Esophagus (tissue), 2 donors: ENCODE measurements around the gene KDM4C. TPM values are rescaled to one million over a fixed set of nuclear protein-coding genes. Genes with fewer than 3 reads are reported as not detected.

Source experiments
- H3K27ac ChIP-seq, 2 donors: one replicate each; pipeline ENCODE4 v1.5.1; 2013; ENCODE audit warnings: low read depth in 2 of 2, mild to moderate bottlenecking in 2 of 2, inconsistent platforms in 1 of 2, low read length in 1 of 2, moderate library complexity in 1 of 2
- H3K27me3 ChIP-seq, 2 donors: one replicate each; pipeline ENCODE4 v1.6.1; 2013; ENCODE audit warnings: low read length in 2 of 2, control low read depth in 1 of 2, mild to moderate bottlenecking in 1 of 2; ENCODE audit not compliant: insufficient read depth in 2 of 2, control insufficient read depth in 1 of 2
- H3K36me3 ChIP-seq, 2 donors: one replicate each; pipeline ENCODE4 v1.6.1; 2013; ENCODE audit warnings: low read length in 1 of 2; ENCODE audit not compliant: control insufficient read depth in 2 of 2, insufficient read depth in 2 of 2
- H3K4me1 ChIP-seq, 2 donors: one replicate each; pipeline ENCODE4 v1.6.1; 2013; ENCODE audit warnings: low read length in 1 of 2; ENCODE audit not compliant: control insufficient read depth in 2 of 2, insufficient read depth in 2 of 2
- H3K4me3 ChIP-seq, 2 donors: one replicate each; pipeline ENCODE4 v1.5.1; 2013; ENCODE audit warnings: low read length in 2 of 2, mild to moderate bottlenecking in 2 of 2, low read depth in 1 of 2, moderate library complexity in 1 of 2
- H3K9me3 ChIP-seq, 2 donors: one replicate each; pipeline ENCODE4 v1.6.1; 2013; ENCODE audit warnings: mild to moderate bottlenecking in 2 of 2, low read depth in 1 of 2, low read length in 1 of 2, moderate library complexity in 1 of 2; ENCODE audit not compliant: control insufficient read depth in 2 of 2, insufficient read depth in 1 of 2
- WGBS, 2 donors: extraction: QIAGEN DNeasy Blood & Tissue Kit; methylation state at CpG; one replicate each; pipeline ENCODE4 v1.1.7; 2013; 5-methylcytosine and 5-hydroxymethylcytosine counted together
- polyA plus RNA-seq, 2 donors: library from polyadenylated mRNA; stranded (reverse); fragments of 200-250 nt; gene quantifications; one replicate each; pipeline ENCODE4 v1.2.3, GENCODE V29; 2013
- donor health status: healthy with polysubstance abuse.
- donor health status: Bipolar disorder and iron deficiency.

The KDM4C gene
- polyA plus RNA-seq, 2 donors: 5.9 to 8.0 TPM

GRCh38 chr9:6869081-6869948 is 111.5 kb downstream of the KDM4C start:
- WGBS, 2 donors: 91% methylated on average over 5 of the region's 5 CpGs
- Histone ChIP-seq H3K4me1 (peaks cover 3 to 5% of the 10 kb centered on the region in 2 donors), H3K9me3 (no peaks in the 10 kb centered on the region)

DNA sequence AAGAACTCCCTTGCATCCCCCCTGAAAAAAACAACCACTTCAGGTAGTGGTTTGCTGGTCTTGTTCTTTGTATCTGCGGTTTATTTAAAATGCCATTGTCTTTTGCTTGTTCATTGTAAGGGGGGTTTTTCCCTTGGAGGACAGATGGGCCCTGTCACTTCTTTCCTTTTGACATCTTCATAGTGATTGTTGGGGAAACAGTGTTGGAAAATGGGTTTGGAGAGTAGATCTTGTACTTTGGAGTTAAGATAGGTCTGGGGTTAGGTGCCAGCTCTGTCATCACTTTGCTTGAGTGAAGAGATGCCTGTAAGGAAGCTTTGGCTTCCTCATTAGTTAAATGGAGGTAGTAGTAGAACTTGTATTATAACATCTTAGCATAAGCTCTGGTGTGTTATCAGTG is 112.4 kb downstream of the KDM4C start:
- peaks cover 0 to 2% of the 10 kb centered on the region in 2 donors for H3K36me3 ChIP-seq
- H3K9me3 ChIP-seq: no peaks in the 10 kb centered on the region
- WGBS, 2 donors: 97 to 99% methylated on average over 1 of the region's 1 CpG
- H3K4me3 ChIP-seq: no peak overlapping the region
- H3K27me3 ChIP-seq: no peaks in the 10 kb centered on the region
- H3K4me1 ChIP-seq: peaks cover 3 to 5% of the 10 kb centered on the region in 2 donors
- no peak overlapping the region for H3K27ac ChIP-seq

More at GRCh38 chr9:6869081-6869948, 111.5 kb downstream of the KDM4C start:
- no peaks in the 10 kb centered on the region for H3K27me3 ChIP-seq
- peaks cover 0 to 2% of the 10 kb centered on the region in 2 donors for H3K36me3 ChIP-seq
- H3K4me3 ChIP-seq: no peak overlapping the region
- H3K27ac ChIP-seq: no peak overlapping the region

DNA sequence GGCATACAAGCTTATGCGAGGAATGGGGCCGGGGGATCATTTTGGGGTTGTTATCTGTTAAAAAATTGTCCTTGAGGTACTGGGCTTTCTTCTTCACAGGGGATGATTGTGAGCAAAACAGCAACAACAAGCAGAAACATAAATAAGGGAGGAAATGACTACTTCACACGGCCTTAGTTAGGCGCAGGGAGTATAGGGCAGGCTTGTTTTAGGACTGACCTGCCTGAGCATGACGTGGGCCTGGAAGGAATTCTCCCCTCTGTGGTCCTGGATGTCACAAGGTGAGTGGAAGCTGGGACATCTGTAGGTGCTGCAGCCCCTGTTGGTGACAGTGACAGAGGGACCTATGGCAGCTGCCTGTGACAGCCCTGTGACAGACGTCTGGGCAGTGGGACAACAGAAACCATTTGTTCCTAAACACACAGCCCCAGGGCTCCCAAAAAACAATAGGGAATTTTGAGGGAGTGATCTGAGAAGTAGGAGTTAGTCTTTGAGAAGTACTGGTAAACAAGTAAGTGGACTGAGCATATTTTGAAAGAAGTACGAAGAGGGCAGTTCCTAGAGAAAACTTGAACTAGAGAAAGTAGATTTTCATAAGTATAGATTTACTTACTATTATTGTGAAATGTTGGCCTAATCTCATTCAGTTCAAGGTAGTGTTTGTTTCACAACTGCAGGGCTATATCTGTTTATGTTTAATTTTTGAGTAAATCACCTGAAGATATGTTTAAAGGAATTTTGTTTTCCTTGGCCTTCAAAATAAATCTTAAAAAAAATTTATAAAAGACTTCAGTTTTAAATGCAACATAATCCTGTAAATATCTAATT is 113.1 kb downstream of the KDM4C start:
- H3K27ac ChIP-seq: no peak overlapping the region

DNA sequence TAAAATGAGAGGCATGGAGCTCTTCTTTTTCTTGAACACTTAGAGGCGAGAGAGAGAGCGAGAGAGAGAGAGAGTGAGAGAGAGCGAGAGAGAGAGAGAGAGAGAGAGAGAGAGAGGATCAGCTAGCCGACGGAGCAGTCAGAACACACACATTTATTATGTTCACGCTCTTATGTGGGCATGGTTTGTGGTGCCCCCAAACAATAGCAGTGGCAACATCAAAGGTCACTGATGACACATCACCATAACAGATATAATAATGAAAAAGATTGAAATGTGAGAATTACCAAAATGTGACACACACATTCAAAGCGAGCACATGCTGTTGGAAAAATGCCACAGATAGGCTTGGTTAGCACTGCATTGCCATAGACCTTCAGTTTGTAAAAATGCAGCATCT is 116.1 kb downstream of the KDM4C start:
- 66 to 78% methylated on average over 7 of the region's 7 CpGs for WGBS, 2 donors
- Histone ChIP-seq H3K36me3 (peaks cover 0 to 2% of the 10 kb centered on the region in 2 donors), H3K27ac (no peak overlapping the region), H3K9me3 (no peaks in the 10 kb centered on the region), H3K4me3 (no peak overlapping the region), H3K27me3 (no peaks in the 10 kb centered on the region), H3K4me1 (peaks cover 3 to 5% of the 10 kb centered on the region in 2 donors)

More for the DNA sequence above, 113.1 kb downstream of the KDM4C start:
- no peaks in the 10 kb centered on the region for H3K9me3 ChIP-seq
- no peak overlapping the region for H3K4me3 ChIP-seq
- H3K36me3 ChIP-seq: peaks cover 0 to 2% of the 10 kb centered on the region in 2 donors
- no peaks in the 10 kb centered on the region for H3K27me3 ChIP-seq
- WGBS, 2 donors: 76 to 77% methylated on average over 7 of the region's 7 CpGs
- H3K4me1 ChIP-seq: peaks cover 3 to 5% of the 10 kb centered on the region in 2 donors

GRCh38 chr9:6876195-6876894 is 118.6 kb downstream of the KDM4C start:
- H3K27ac ChIP-seq: no peak overlapping the region
- no peaks in the 10 kb centered on the region for H3K4me1 ChIP-seq
- H3K27me3 ChIP-seq: no peaks in the 10 kb centered on the region
- 92 to 94% methylated on average over 10 of the region's 10 CpGs for WGBS, 2 donors
- no peaks in the 10 kb centered on the region for H3K9me3 ChIP-seq
- H3K36me3 ChIP-seq: no peaks in the 10 kb centered on the region
- H3K4me3 ChIP-seq: no peak overlapping the region

GRCh38 chr9:6877671-6878161 is 119.9 kb downstream of the KDM4C start:
- no peaks in the 10 kb centered on the region for H3K4me1 ChIP-seq
- no peak overlapping the region for H3K4me3 ChIP-seq
- H3K36me3 ChIP-seq: no peaks in the 10 kb centered on the region
- no peak overlapping the region for H3K27ac ChIP-seq
- H3K27me3 ChIP-seq: no peaks in the 10 kb centered on the region
- H3K9me3 ChIP-seq: no peaks in the 10 kb centered on the region
- 85 to 91% methylated on average over 1 of the region's 1 CpG for WGBS, 2 donors

- Histone ChIP-seq H3K36me3 (no peaks in the 10 kb centered on the region), H3K4me1 (no peaks in the 10 kb centered on the region), H3K27ac (no peak overlapping the region), H3K4me3 (no peak overlapping the region), H3K9me3 (no peaks in the 10 kb centered on the region), H3K27me3 (no peaks in the 10 kb centered on the region)
- WGBS, 2 donors: 82 to 91% methylated on average over 2 of the region's 2 CpGs
Observed at GRCh38 chr9:6880626-6881025, 122.9 kb downstream of the KDM4C start.

DNA sequence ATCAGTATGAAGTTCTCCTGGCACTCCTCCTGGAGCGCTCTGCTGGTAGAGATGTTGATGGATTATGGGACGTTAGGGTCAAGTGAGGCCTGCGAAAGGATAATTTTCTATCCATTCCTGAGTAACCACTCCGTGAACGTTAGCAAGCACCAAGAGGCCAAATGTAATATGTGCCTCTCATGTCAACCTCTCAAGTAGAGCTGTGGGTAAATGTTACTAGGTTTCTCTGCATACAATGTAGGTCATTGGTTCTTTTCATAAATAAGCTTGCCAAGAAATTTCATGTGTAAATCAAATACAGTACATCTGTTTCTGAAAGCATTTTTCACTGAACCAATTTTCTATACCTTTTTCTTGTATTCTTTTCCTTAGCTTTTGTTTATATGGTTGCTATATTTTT is 126.3 kb downstream of the KDM4C start:
- Histone ChIP-seq H3K4me3 (no peak overlapping the region), H3K36me3 (no peaks in the 10 kb centered on the region), H3K4me1 (no peaks in the 10 kb centered on the region), H3K27ac (no peak overlapping the region), H3K27me3 (no peaks in the 10 kb centered on the region), H3K9me3 (no peaks in the 10 kb centered on the region)
- WGBS, 2 donors: 74 to 78% methylated on average over 5 of the region's 5 CpGs

GRCh38 chr9:6884990-6885389 is 127.2 kb downstream of the KDM4C start:
- H3K9me3 ChIP-seq: no peaks in the 10 kb centered on the region
- no peak overlapping the region for H3K4me3 ChIP-seq
- H3K4me1 ChIP-seq: no peaks in the 10 kb centered on the region
- H3K27ac ChIP-seq: no peak overlapping the region
- no peaks in the 10 kb centered on the region for H3K27me3 ChIP-seq
- 85 to 92% methylated on average over 2 of the region's 2 CpGs for WGBS, 2 donors
- peaks cover 0 to 3% of the 10 kb centered on the region in 2 donors for H3K36me3 ChIP-seq
